DND-41 (cell line): Measurements from ENCODE around the gene CBX5.
A peak's percentile ranks its signal among the peaks of the same experiment; 100 is the strongest.
"Not testable (repeated sequence)": the region's sequence is repeated elsewhere in the genome, so short reads cannot be mapped to it uniquely, and the experiment has no call there.

ENCODE experiments used
- CTCF ChIP-seq: IDR thresholded peaks from 2 replicates; pipeline ENCODE4 v1.5.1; 2012; ENCODE audit warnings: borderline replicate concordance, low read length, moderate library complexity, mild to moderate bottlenecking; ENCODE audit not compliant: poor library complexity, severe bottlenecking; ENCODE audit errors: extremely low read depth
- EZH2 ChIP-seq: IDR thresholded peaks from 3 replicates; pipeline ENCODE4 v1.6.1; 2012; ENCODE audit warnings: borderline replicate concordance, low read depth, mild to moderate bottlenecking, moderate library complexity, low read length, inconsistent platforms; ENCODE audit not compliant: severe bottlenecking

- TF ChIP-seq CTCF, result peak; percentile 2
- not testable (repeated sequence) for TF ChIP-seq EZH2
Measured at GRCh38 chr12:54281261-54281638, 1.3 kb upstream of the CBX5 start.
